Esophagus (tissue), 2 donors: ENCODE measurements around the gene MTHFSD. TPM values are rescaled to one million over a fixed set of nuclear protein-coding genes. Genes with fewer than 3 reads are reported as not detected.

Source experiments
- H3K27ac ChIP-seq, 2 donors: one replicate each; pipeline ENCODE4 v1.5.1; 2013; ENCODE audit warnings: low read depth in 2 of 2, mild to moderate bottlenecking in 2 of 2, inconsistent platforms in 1 of 2, low read length in 1 of 2, moderate library complexity in 1 of 2
- H3K27me3 ChIP-seq, 2 donors: one replicate each; pipeline ENCODE4 v1.6.1; 2013; ENCODE audit warnings: low read length in 2 of 2, control low read depth in 1 of 2, mild to moderate bottlenecking in 1 of 2; ENCODE audit not compliant: insufficient read depth in 2 of 2, control insufficient read depth in 1 of 2
- H3K36me3 ChIP-seq, 2 donors: one replicate each; pipeline ENCODE4 v1.6.1; 2013; ENCODE audit warnings: low read length in 1 of 2; ENCODE audit not compliant: control insufficient read depth in 2 of 2, insufficient read depth in 2 of 2
- H3K4me1 ChIP-seq, 2 donors: one replicate each; pipeline ENCODE4 v1.6.1; 2013; ENCODE audit warnings: low read length in 1 of 2; ENCODE audit not compliant: control insufficient read depth in 2 of 2, insufficient read depth in 2 of 2
- H3K4me3 ChIP-seq, 2 donors: one replicate each; pipeline ENCODE4 v1.5.1; 2013; ENCODE audit warnings: low read length in 2 of 2, mild to moderate bottlenecking in 2 of 2, low read depth in 1 of 2, moderate library complexity in 1 of 2
- H3K9me3 ChIP-seq, 2 donors: one replicate each; pipeline ENCODE4 v1.6.1; 2013; ENCODE audit warnings: mild to moderate bottlenecking in 2 of 2, low read depth in 1 of 2, low read length in 1 of 2, moderate library complexity in 1 of 2; ENCODE audit not compliant: control insufficient read depth in 2 of 2, insufficient read depth in 1 of 2
- WGBS, 2 donors: extraction: QIAGEN DNeasy Blood & Tissue Kit; methylation state at CpG; one replicate each; pipeline ENCODE4 v1.1.7; 2013; 5-methylcytosine and 5-hydroxymethylcytosine counted together
- polyA plus RNA-seq, 2 donors: library from polyadenylated mRNA; stranded (reverse); fragments of 200-250 nt; gene quantifications; one replicate each; pipeline ENCODE4 v1.2.3, GENCODE V29; 2013
- donor health status: healthy with polysubstance abuse.
- donor health status: Bipolar disorder and iron deficiency.

The MTHFSD gene
- polyA plus RNA-seq, 2 donors, result 9.7 to 14.1 TPM

GRCh38 chr16:86504315-86505184 lies 50.5 kb downstream of the MTHFSD start:
- 24 to 25% methylated on average over 27 of the region's 27 CpGs for WGBS, 2 donors
- Histone ChIP-seq H3K4me1 (peaks cover under 1 to 12% of the 10 kb centered on the region in 2 donors), H3K27ac (peak overlapping the region; percentile 92 to 94), H3K27me3 (peaks cover 9 to 20% of the 10 kb centered on the region in 2 donors), H3K4me3 (peak overlapping the region in 1 of 2 donors; percentile 40), H3K9me3 (peaks cover 0 to 2% of the 10 kb centered on the region in 2 donors), H3K36me3 (no peaks in the 10 kb centered on the region)

- Histone ChIP-seq H3K4me1 (peaks cover 0 to 7% of the 10 kb centered on the region in 2 donors), H3K4me3 (peak overlapping the region in 1 of 2 donors; percentile 7), H3K27ac (peak overlapping the region; percentile 92 to 94), H3K27me3 (peaks cover 9 to 20% of the 10 kb centered on the region in 2 donors), H3K9me3 (peaks cover 0 to 2% of the 10 kb centered on the region in 2 donors), H3K36me3 (no peaks in the 10 kb centered on the region)
- 21 to 26% methylated on average over 6 of the region's 6 CpGs for WGBS, 2 donors
Observed at GRCh38 chr16:86503830-86504229, 51.2 kb downstream of the MTHFSD start.

- H3K27ac ChIP-seq, result peak overlapping the region; percentile 68 to 83
- 22 to 26% methylated on average over 22 of the region's 22 CpGs for WGBS, 2 donors
Observed at GRCh38 chr16:86502856-86503748, 51.9 kb downstream of the MTHFSD start.

GRCh38 chr16:86501989-86502855 lies 52.8 kb downstream of the MTHFSD start:
- Histone ChIP-seq H3K27ac (peak overlapping the region; percentile 68 to 83), H3K4me1 (no peaks in the 10 kb centered on the region), H3K27me3 (peaks cover 0 to 17% of the 10 kb centered on the region in 2 donors), H3K36me3 (no peaks in the 10 kb centered on the region), H3K9me3 (peaks cover 0 to 2% of the 10 kb centered on the region in 2 donors), H3K4me3 (no peak overlapping the region)
- 20 to 25% methylated on average over 19 of the region's 19 CpGs for WGBS, 2 donors

More at GRCh38 chr16:86502856-86503748, 51.9 kb downstream of the MTHFSD start:
- Histone ChIP-seq H3K4me1 (peaks cover 0 to 5% of the 10 kb centered on the region in 2 donors), H3K4me3 (peak overlapping the region in 1 of 2 donors; percentile 29), H3K27me3 (peaks cover 7 to 17% of the 10 kb centered on the region in 2 donors), H3K9me3 (peaks cover 0 to 2% of the 10 kb centered on the region in 2 donors), H3K36me3 (no peaks in the 10 kb centered on the region)

GRCh38 chr16:86500708-86501510 lies 54.1 kb downstream of the MTHFSD start:
- H3K36me3 ChIP-seq, result no peaks in the 10 kb centered on the region
- 21 to 27% methylated on average over 13 of the region's 13 CpGs for WGBS, 2 donors
- peaks cover 0 to 2% of the 10 kb centered on the region in 2 donors for H3K9me3 ChIP-seq
- peaks cover 0 to 2% of the 10 kb centered on the region in 2 donors for H3K4me1 ChIP-seq
- peaks cover 0 to 19% of the 10 kb centered on the region in 2 donors for H3K27me3 ChIP-seq
- peak overlapping the region; percentile 68 to 83 for H3K27ac ChIP-seq
- H3K4me3 ChIP-seq, result no peak overlapping the region

- Histone ChIP-seq H3K4me3 (no peak overlapping the region), H3K9me3 (peaks cover 0 to under 1% of the 10 kb centered on the region in 2 donors), H3K4me1 (peaks cover 0 to 2% of the 10 kb centered on the region in 2 donors), H3K27ac (peak overlapping the region; percentile 68 to 83), H3K27me3 (peaks cover 0 to 14% of the 10 kb centered on the region in 2 donors), H3K36me3 (no peaks in the 10 kb centered on the region)
- 18 to 19% methylated on average over 16 of the region's 16 CpGs for WGBS, 2 donors
Observed at GRCh38 chr16:86499889-86500707, 54.9 kb downstream of the MTHFSD start.

GRCh38 chr16:86499440-86499786 lies 55.6 kb downstream of the MTHFSD start:
- WGBS, 2 donors, result 24 to 29% methylated on average over 4 of the region's 4 CpGs
- peak overlapping the region; percentile 80 to 87 for H3K27ac ChIP-seq
- peaks cover 0 to 17% of the 10 kb centered on the region in 2 donors for H3K27me3 ChIP-seq
- H3K4me3 ChIP-seq, result no peak overlapping the region
- no peaks in the 10 kb centered on the region for H3K9me3 ChIP-seq
- peaks cover 0 to 2% of the 10 kb centered on the region in 2 donors for H3K4me1 ChIP-seq
- H3K36me3 ChIP-seq, result no peaks in the 10 kb centered on the region
